GM18499 (cell line): Measurements from ENCODE around the gene FBXO42.
"Not testable (repeated sequence)": the region's sequence is repeated elsewhere in the genome, so short reads cannot be mapped to it uniquely, and the experiment has no call there.

ENCODE experiments used
- ATAC-seq: cut with Tn5 transposase; IDR thresholded peaks from one replicate; pipeline ENCODE4 v1.9.1; 2021; ENCODE audit warnings: moderate number of reproducible peaks; ENCODE audit not compliant: insufficient read depth, unreplicated experiment

Gene FBXO42

GRCh38 chr1:16372535-16373285 lies 20.4 kb upstream of the FBXO42 start:
- no peak for ATAC-seq

- ATAC-seq = no peak
These were observed 19.4 kb upstream of the FBXO42 start for GRCh38 chr1:16371725-16372124.

- ATAC-seq = no peak
These were observed 17.5 kb upstream of the FBXO42 start for GRCh38 chr1:16369821-16370220.

GRCh38 chr1:16367968-16368890 lies 15.9 kb upstream of the FBXO42 start:
- ATAC-seq = no peak

GRCh38 chr1:16367258-16367967 lies 15.1 kb upstream of the FBXO42 start:
- no peak for ATAC-seq

- ATAC-seq = no peak
These were observed 14.5 kb upstream of the FBXO42 start, which contains the start of gene SZRD1 for GRCh38 chr1:16366722-16367257. SZRD1 (plus strand) TSS chr1:16367242; CDS start chr1:16367258, 16 bp downstream.

- not testable (repeated sequence) for ATAC-seq
These were observed 12.8 kb upstream of the FBXO42 start for GRCh38 chr1:16365146-16365498.

GRCh38 chr1:16356867-16357266 lies 4.6 kb upstream of the FBXO42 start:
- ATAC-seq = no peak

GRCh38 chr1:16354619-16355018 lies 2.3 kb upstream of the FBXO42 start:
- ATAC-seq = no peak

- no peak for ATAC-seq
These were observed 709 bp upstream of the FBXO42 start for GRCh38 chr1:16352842-16353535.

- no peak for ATAC-seq
These were observed 755 bp downstream of the FBXO42 start for GRCh38 chr1:16351456-16351993.

GRCh38 chr1:16349847-16350406 lies 2.4 kb downstream of the FBXO42 start:
- ATAC-seq = no peak

GRCh38 chr1:16348414-16349182 lies 3.7 kb downstream of the FBXO42 start:
- no peak for ATAC-seq

- not testable (repeated sequence) for ATAC-seq
These were observed 9.0 kb downstream of the FBXO42 start for GRCh38 chr1:16343276-16343675.

GRCh38 chr1:16342331-16343062 lies 9.8 kb downstream of the FBXO42 start:
- ATAC-seq = no peak

GRCh38 chr1:16340673-16341072 lies 11.6 kb downstream of the FBXO42 start:
- ATAC-seq = no peak

GRCh38 chr1:16338961-16339360 lies 13.3 kb downstream of the FBXO42 start:
- no peak for ATAC-seq
